ENCODE data around the gene AGBL5. TPM values are rescaled to one million over a fixed set of nuclear protein-coding genes. Genes with fewer than 3 reads are reported as not detected.

Gene AGBL5
- total and polyA plus RNA-seq, 9 of the 15 experiments (the other 6 are each of a cell fraction or from before 2014, with no cell fraction given) = 3.3 to 52.7 (median 26.2) TPM

- intact Hi-C loops (cut with micrococcal nuclease) (no loop called here), in situ Hi-C loops (cut with MboI) (no loop called here)
- H3K4me3 ChIP-seq = no peak overlapping the region
- CTCF ChIA-PET (ENCODE audit: low intra/inter-chr PET ratio) = no interaction called here
- H3K9me1 ChIP-seq (ENCODE audit: control insufficient read depth, insufficient read depth, low read length) = no peaks in the 10 kb centered on the region
- WGBS (ENCODE audit: insufficient coverage, low coverage, missing lambda C conversion rate) = 89% methylated on average over 6 of the region's 6 CpGs
- H3K9ac ChIP-seq (ENCODE audit: insufficient read depth in 1 of 2, low read depth in 2 of 2, low read length in 2 of 2) = peak overlapping the region; percentile 86 to 90; a peak in 3 of 4 replicates
- no peaks in the 10 kb centered on the region for H3K9me3 ChIP-seq (replicated peaks; ENCODE audit: control insufficient read depth, insufficient read depth, low read depth, low read length)
- no peaks in the 10 kb centered on the region for H4K20me1 ChIP-seq (replicated peaks; ENCODE audit: control insufficient read depth, insufficient read depth, low read length)
- H3K27me3 ChIP-seq (ENCODE audit: control insufficient read depth in 2 of 2, insufficient read depth in 2 of 2, low read length in 2 of 2) = no peaks in the 10 kb centered on the region
- FAIRE-seq (no peak), ATAC-seq (no peak), DNase-seq (ENCODE audit: extremely low read depth in 1 of 4, low spot score in 3 of 4) (no peak)
- peaks cover 49% of the 10 kb centered on the region for H3K36me3 ChIP-seq (ENCODE audit: control insufficient read depth, insufficient read depth, low read length)
- POLR2A ChIA-PET = interaction anchor here (9.0 kb wide), 1 partner anchor 14 kb away, joined by 112 read pairs; the partner anchor contains the start of gene AGBL5
- H2AFZ ChIP-seq (ENCODE audit: low read depth, low read length) = no peak overlapping the region
- H3K4me2 ChIP-seq (ENCODE audit: insufficient read depth, low read length) = peak overlapping the region; percentile 10; the same call in 1 of the 2 replicates
- peaks cover 33 to 34% of the 10 kb centered on the region in 2 experiments for H3K4me1 ChIP-seq (replicated peaks in 1 of 2; ENCODE audit: control insufficient read depth in 2 of 2, insufficient read depth in 2 of 2, low read length in 2 of 2)
- BruUV-seq (replicated peaks) = no TSS peak
- no peak overlapping the region for H3K27ac ChIP-seq (ENCODE audit: extremely low read depth, low read depth, low read length)
- H3K79me2 ChIP-seq (ENCODE audit: control insufficient read depth, insufficient read depth, low read length) = peaks cover 29% of the 10 kb centered on the region
- TF ChIP-seq YY1 (IDR thresholded peaks at IDR 0.05; ENCODE audit: borderline replicate concordance in 1 of 3, control insufficient read depth in 1 of 3, extremely low read depth in 1 of 3, insufficient read depth in 3 of 3, insufficient read length in 1 of 3, insufficient replicate concordance in 2 of 3, low read depth in 1 of 3, low read length in 2 of 3) (no peak), ZBTB1 (CRISPR knock-in tag; IDR thresholded peaks at IDR 0.05; ENCODE audit: borderline replicate concordance, low read depth) (no peak), POLR2AphosphoS5 (IDR thresholded peaks at IDR 0.05; ENCODE audit: control insufficient read depth, insufficient read depth, low read depth, low read length) (no peak), SRSF1 (IDR thresholded peaks at IDR 0.05; ENCODE audit: low read depth, low read length) (no peak), ZNF324 (CRISPR knock-in tag; IDR thresholded peaks at IDR 0.05) (no peak), SAP30 (IDR thresholded peaks at IDR 0.05; ENCODE audit: borderline replicate concordance, insufficient read depth, low read depth, low read length, poor library complexity, severe bottlenecking) (no peak), POLR3G (IDR thresholded peaks at IDR 0.05; ENCODE audit: extremely low read depth, insufficient read length, insufficient replicate concordance) (no peak), ZNF589 (CRISPR knock-in tag; IDR thresholded peaks at IDR 0.05; ENCODE audit: low read depth) (no peak), ELF2 (CRISPR knock-in tag; IDR thresholded peaks at IDR 0.05) (no peak), ZNF518B (CRISPR knock-in tag; IDR thresholded peaks at IDR 0.05) (no peak), BRF2 (IDR thresholded peaks at IDR 0.05; ENCODE audit: borderline replicate concordance, insufficient read depth, insufficient read length) (no peak), TFE3 (CRISPR knock-in tag; IDR thresholded peaks at IDR 0.05) (no peak), KLF6 (CRISPR knock-in tag; IDR thresholded peaks at IDR 0.05; ENCODE audit: borderline replicate concordance) (no peak), ZNF23 (CRISPR knock-in tag; IDR thresholded peaks at IDR 0.05) (no peak), PHB2 (IDR thresholded peaks at IDR 0.05; ENCODE audit: low read depth) (no peak), ZNF77 (CRISPR knock-in tag; IDR thresholded peaks at IDR 0.05) (no peak)
Observed at GRCh38 chr2:27069436-27069835, 18.0 kb downstream of the AGBL5 start.
